Activated CD8-positive, alpha-beta memory T cell treated with anti-CD3 and anti-CD28 coated beads, Interleukin-2, amount 50 U/mL, for 4 hours (primary cell): ENCODE results near the gene B2M.
"Not testable (repeated sequence)": the region's sequence is repeated elsewhere in the genome, so short reads cannot be mapped to it uniquely, and the experiment has no call there.

ENCODE experiments used
- DNase-seq: peaks from one replicate; pipeline ENCODE4 v3.0.0-alpha.2; 2020

Gene B2M

DNA sequence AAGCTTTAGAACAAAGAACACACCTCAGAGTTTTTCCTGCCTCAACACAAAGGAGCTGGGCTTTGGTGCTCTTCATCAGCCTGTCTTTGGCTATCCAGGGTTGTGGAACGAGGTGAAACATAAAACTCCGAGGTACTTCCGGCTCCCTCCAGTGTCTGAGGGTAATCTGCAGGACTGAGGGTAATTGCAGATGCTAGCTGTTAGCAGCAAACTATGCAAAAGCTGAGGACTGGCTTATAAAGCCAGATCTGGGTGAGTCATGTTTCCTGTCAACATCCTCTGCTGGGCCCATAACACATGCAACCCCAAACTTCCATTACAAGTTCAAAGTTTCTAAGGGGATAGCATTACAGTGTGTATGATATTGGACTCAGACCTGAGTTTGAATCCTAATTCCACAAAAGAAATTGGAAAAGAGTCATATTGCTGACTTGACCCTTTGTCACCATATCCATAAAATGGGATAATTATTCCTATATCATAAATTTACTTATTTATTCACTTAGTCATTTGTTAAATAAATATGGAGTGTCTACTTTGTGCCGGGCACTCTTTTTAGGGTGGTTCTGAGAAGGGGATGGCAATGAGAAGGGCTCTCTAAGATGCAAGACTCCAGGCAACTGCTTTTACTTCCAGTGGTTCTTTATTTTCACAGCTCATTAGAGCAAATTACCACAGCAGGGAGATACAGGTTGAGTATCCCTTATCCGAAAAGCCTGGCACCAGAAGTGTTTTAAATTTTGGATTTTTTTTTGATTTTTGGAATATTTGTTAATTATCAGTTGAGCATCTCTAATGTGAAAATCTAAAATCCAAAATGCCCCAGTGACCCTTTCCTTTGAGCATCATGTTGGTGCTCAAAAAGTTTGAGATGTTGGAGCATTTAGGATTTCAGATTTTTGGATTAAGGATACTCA lies 15.5 kb downstream of the B2M start:
- DNase-seq: peak; percentile 57

DNA sequence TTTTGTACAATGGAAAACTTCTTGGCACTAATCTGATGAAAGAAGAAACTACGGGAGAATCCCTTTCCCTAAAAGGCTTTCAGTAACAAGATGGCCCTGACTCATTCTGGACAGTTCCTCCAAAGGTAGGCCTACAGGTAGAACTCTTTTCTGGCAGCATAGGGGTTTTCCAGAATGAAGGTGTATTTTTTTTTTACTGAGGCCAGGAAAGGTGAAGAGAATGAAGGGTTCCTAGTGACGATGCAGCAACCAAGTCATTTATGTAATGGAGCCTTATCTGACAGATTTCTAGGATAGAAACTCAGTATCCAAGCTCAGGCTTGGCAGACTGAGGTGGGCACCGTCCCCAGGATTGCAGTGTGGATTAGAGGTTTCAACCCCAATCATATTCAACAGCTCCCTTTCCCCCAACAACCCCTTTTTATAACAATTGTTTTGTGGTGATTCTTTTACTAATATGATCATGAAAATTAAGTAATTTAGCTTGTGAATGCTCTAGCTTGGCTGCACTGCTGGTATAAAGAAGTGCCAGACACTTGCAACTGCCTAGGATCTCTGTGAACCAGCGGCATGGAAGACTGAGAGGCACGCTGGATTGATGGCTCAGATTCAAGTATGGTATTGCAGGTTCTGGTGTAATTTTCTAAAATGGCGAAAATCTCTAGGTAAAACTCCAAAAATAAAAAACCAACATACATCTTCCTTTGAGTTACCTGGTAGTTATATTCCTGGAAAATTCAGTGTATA lies 16.3 kb downstream of the B2M start:
- no peak for DNase-seq

DNA sequence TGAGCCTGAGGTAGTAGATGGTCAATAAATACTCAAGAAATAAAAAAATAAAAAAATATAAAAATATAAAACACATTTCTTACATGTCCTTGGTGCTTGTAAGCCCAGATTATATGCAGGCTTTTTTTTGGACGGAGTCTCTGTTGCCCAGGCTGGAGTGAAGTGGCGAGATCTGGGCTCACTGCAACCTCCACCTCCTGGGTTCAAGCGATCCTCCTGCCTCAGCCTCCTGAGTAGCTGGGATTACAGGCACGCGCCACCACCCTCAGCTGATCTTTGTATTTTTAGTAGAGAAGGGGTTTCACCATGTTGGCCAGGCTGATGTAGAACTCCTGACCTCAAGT lies 16.9 kb downstream of the B2M start:
- DNase-seq: not testable (repeated sequence)

DNA sequence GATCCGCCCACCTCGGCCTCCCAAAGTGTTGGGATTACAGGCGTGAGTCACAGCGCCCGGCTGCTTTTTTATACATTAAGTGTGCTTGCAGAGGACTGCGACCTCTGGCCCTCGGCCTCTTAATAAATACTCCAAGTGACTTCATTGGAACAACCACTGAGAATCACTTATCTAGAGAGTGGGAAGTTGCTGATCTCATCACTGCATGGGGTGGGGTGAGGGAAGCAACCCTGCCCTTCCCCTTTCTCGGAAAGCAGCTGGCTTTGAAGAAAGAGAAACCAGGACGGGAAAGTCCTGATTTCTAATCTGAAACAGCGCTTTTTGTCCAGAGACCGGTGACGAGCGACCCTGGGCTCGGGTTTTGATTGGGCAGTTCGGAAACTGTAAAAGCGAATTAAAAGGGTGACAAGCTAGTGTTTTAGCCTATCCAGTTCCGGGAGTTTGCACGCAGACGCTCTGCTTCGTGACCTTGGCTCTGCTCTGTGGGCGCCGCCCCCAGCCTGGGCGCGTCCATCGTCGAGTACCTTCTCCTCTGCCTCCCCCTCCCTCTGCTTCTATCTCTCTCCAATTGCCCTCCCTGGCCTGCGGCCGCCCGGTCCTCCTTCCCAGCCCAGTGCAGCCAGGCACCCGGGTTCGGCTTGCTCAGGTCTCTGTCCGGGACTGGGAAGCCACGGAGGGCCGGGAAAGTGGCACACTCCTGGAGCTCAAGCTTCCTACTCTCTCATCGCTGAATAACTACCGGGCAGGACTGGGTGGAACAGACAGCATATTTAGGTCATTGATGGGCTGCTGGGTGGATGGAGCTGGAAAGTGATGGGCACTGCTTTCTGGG lies 17.5 kb downstream of the B2M start:
- DNase-seq: peak; percentile 96

DNA sequence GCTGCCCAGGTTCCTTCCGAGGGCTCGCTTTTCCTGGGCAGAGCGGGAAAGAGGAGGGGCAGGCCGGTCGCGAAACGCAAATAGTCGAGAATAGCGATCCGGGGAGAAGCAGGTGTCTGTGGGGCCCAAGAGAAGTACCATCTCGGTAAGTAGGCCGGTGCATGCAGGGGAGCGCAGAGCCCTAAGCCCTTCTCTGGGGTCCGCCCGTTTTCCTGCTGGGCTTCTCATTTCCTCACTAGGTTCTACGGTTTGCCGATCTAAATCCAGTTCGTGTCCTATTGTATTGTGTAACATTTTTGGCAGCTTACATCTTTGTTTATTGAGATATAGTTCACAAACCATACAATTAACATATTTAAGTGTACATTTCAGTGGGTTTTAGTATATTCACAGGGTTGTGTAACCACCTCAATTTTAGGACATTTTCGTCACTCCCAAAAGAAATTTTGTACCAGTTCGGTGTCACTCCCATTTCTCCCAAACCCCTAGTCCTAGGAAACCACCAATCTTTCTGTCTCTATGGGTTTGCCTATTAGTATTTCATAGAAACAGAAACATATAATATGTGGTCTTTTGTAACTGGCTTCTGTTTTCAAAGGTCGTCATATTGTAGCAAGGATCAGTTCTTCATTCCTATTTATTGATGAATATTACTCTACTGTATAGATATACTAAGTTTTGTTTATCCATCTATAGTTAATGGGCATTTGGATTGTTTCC lies 18.3 kb downstream of the B2M start:
- DNase-seq: peak; percentile 52

DNA sequence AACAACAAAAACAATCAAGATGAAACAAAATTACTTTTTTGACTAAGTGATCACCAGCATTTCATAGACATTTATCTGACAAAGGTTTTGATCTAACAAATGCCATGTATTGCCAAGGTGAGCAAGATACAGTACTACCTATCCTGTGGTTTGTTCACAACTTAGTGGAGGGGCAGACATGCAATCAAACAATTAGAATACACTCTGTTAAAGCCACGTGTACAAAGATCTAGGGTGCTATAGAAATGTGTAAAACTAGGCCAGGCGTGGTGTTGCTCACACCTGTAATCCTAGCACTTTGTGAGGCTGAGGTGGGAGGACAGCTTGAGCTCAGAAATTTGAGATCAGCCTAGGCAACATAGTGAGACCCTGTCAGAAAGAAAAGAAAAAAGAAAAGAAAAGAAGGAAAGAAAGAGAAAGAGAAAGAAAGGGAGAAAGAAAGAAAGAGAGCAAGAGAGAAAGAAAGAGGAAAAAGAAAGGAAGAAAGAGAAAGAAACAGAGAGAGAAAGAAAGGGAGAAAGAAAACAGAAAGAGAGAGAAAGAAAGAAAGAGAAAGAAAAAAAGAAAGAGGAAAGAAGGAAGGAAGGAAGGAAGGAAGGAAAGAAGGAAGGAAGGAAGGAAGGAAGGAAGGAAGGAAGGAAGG lies 23.6 kb downstream of the B2M start:
- DNase-seq: no peak

DNA sequence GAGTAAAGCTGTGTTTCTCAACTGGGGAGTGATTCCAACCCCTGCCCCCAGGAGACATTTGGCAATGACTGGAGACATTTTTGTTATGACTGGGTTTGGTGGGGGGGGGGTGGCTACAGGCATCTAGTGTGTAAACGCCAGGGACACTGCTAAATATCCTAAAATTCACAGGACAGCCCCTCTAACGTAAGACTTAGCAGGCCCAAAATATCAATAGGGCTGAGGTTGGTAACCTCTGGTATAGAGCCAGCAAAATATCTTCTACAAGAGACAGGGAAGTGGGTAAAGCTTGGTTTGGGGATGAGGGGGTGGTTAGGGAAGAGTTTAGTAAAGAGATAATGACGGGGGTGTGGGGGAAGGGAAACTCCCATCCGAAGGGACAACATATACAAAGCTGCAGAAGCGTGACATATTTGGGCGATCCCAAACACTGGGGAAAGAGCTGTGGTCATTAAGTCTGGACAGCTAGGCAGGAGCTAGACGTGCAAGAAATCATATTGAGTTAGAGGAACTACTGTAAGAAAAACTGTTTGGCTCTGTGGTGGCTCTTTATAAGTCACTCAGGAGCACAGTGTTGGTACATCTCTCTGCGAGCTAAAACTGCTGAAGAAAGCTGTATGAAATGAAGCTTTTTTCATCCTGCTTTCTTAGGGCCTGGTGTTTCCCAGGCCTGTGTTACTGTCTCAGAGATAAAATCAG lies 24.3 kb downstream of the B2M start:
- DNase-seq: peak; percentile 40

DNA sequence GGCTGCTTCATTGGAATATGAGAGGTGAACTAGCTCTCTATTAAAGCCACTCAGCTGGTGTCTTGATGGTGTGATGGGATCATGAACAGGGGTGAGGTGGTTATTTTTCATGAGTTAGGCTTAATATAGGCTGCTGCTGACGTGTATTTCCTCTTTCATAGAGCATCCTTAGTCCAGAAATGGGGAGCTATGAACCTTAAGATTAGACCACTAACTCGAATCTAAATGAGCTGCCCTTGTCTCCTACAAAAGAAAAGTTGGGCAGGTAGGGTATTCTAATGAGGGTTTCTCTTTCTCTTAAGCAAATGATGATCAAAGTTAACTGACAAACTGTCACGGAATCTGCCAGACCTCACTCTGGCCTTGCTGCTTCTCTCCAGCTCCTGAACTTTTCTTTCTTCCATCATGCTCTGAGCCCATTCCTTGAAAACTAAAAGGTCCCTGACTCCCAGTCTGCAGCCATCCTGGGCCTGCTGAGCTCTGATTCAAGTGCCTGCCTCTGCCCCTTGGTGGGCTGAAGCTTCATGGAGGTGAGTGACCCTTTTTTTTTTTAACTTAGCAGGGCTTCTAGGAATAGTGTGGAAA lies 25.0 kb downstream of the B2M start, which contains the start of gene TRIM69:
TRIM69 (plus strand) TSS at position 348 of the 585 bp plus-strand sequence; CDS start at position 525, 177 bp downstream.
- DNase-seq: no peak

DNA sequence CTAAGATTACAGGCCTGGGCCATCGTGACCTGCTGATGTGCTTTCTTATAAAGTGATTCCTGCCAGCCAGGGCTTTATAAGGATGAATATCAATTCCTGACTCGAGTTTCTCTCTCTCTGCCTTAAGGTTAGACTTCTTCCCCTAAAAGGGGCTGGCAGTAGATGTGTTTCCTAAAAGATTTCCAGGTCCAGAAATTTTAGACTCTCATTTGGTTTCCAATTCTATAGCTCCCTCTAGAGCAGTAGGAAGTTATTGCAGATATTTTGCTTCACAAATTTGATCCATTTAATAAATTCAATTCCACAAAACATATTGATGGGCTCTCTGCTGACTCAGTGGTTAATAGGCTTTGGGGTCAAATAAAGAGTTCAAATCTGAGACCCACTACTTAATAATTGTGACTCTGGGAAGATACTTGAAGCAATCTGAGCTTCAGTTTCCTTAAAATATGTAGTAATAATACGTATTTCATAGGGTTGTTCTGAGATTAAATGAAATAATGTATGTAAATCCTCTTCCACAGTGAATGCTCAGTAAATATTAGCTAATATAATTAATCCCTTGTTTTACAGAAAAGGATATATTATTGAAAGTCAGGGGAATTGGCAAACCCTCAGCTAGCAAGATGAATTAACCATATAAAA lies 27.1 kb downstream of the B2M start:
- no peak for DNase-seq

DNA sequence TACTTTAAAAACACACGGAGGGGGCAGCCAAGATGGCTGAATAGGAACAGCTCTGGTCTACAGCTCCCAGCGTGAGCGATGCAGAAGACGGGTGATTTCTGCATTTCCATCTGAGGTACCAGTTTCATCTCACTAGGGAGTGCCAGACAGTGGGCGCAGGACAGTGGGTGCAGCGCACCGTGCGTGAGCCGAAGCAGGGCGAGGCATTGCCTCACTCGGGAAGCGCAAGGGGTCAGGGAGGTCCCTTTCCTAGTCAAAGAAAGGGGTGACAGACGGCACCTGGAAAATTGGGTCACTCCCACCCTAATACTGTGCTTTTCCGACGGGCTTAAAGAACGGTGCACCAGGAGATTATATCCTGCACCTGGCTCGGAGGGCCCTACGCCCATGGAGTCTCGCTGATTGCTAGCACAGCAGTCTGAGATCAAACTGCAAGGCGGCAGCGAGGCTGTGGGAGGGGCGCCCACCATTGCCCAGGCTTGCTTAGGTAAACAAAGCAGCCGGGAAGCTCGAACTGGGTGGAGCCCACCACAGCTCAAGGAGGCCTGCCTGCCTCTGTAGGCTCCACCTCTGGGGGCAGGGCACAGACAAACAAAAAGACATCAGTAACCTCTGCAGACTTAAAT lies 28.0 kb downstream of the B2M start:
- DNase-seq: not testable (repeated sequence)

DNA sequence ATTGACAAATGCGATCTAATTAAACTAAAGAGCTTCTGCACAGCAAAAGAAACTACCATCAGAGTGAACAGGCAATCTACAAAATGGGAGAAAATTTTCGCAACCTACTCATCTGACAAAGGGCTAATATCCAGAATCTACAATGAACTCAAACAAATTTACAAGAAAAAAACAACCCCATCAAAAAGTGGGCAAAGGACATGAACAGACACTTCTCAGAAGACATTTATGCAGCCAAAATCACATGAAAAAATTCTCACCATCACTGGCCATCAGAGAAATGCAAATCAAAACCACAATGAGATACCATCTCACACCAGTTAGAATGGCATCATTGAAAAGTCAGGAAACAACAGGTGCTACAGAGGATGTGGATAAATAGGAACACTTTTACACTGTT lies 32.1 kb downstream of the B2M start:
- not testable (repeated sequence) for DNase-seq

DNA sequence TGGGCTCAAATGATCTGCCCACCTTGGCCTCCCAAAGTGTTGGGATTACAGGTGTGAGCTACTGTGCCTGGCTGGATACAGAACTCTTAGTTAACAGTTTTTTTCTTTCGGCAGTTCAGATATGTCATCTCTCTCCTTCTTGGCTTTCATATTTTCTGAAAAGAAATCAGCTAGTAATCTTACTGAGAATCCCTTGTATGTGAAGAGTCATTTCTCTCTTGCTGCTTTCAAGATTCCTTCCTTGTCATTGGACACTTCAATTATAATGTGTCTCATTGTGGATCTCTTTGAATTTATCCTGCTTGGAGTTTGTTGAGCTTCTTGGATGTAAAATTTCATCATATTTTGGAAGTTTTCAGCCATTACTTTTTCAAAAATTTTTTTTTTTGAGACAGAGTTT lies 42.0 kb downstream of the B2M start:
- no peak for DNase-seq

DNA sequence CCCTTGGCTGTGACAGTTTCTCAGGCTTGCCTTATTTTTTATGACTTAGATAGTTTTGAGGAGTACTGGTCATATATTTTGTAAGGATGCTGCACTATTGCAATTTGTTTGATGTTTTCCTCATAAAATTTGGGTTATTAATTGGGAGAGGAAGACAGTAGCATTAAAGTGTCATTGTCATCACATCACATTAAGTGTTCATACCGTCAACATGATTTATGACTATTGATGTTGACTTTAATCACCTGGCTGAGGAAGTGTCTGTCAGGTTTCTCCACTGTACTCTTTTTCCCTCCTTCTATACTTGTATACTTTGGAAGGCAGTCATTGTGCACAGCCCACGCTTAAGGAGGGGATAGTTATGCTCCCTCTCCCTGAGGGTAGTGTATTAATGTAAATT lies 51.9 kb downstream of the B2M start:
- no peak for DNase-seq

DNA sequence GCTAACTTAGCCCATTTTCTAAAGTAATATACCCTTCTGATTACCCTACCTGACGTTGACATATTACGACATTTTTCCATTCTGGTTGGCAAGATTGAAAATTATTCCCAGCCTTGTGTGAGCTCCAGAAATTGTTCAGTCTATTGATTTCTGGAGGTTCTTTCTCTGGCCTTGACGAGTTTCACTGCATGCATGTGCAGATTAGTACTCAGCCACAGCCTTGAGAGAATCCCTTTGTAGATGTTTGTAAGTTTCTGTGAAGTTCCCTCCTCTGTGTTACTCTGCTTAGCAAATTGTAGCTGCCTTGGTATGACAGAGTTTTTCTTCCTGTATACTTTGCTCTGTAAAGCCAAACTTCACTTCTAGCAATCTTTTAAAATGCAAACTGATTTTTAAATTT lies 52.5 kb downstream of the B2M start:
- DNase-seq: no peak

DNA sequence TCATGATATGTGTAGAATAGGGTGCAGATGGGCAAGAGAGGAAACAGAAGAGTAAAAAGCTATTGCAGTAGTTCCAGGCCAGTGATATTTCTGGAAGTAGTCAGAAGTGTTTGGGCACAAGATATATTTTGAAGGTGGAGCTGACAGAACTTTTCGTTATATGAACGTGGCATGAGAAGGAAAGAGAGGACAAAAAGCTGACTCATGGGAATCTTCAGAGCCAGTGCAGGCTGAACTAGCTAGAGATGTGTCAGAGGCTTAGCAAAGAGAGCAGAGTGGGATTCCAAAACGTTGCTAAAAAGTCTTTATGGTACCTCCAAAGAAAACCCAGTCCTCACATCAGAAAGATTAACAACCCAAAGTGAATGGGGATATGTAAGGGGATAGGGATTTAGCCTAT lies 53.7 kb downstream of the B2M start:
- no peak for DNase-seq
